A549 (cell line): ENCODE measurements around the gene ZBTB22.

Source experiments
- CTCF ChIP-seq: fragments of >200 bp; sonication (Bioruptor Twin); formaldehyde crosslinking; IDR thresholded peaks from 3 replicates; pipeline ENCODE4 v1.5.1; 2016
- TF ChIP-seq, protein P1 (sequence below): IDR thresholded peaks from 2 replicates; pipeline ENCODE4 v1.6.1; 2012

DNA sequence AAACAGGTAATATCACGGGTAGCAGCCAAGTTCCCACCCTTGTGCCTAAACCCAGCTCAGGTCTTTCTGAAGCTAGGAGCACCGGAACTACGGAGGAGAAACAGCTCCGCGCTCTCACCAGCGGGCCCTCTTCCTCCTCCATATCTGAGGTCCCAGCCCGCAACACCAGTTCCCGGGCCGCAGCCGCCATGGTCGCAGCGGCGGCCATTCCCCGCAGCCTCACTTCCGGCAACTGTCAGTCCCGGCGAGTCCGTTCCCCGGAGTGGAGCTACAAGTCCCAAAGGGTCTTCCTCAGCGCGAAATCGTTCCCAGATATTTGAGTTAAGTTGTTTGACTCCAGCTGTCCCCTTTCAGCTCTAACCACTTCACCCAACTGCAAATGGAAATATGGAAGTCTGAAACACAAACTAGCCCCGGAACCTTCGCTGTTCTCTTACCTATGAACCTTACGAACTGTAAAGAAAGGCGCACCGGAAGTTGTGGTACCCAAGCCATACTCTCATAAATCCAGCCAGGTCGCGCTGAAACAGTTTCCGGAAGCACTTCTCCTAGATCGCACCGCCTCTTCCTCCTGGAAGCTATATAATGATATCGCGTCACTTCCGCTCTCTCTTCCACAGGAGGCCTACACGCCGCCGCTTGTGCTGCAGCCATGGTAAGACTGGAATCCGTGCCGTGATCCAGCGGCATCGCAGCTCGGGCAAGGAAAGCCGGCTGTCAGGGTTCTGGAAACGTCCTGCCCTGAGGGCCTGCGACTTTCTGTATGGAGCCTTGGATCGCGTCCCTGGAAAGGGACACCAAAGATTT is 45.9 kb downstream of the ZBTB22 start, which contains the start of the genes RPS18 and VPS52:
- no peak for TF ChIP-seq CTCF
- TF ChIP-seq, protein P1, sequence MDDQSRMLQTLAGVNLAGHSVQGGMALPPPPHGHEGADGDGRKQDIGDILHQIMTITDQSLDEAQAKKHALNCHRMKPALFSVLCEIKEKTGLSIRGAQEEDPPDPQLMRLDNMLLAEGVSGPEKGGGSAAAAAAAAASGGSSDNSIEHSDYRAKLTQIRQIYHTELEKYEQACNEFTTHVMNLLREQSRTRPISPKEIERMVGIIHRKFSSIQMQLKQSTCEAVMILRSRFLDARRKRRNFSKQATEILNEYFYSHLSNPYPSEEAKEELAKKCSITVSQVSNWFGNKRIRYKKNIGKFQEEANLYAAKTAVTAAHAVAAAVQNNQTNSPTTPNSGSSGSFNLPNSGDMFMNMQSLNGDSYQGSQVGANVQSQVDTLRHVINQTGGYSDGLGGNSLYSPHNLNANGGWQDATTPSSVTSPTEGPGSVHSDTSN, result no peak
